Adrenal gland (tissue), 5 donors: Measurements from ENCODE around the gene RAB26.
"Not testable (repeated sequence)": the region's sequence is repeated elsewhere in the genome, so short reads cannot be mapped to it uniquely, and the experiment has no call there.

Experiments used
- CTCF ChIP-seq, 6 experiments: fragments of 450-650 bp in 4 of 6; fragments of 200-600 bp in 2 of 6; sonication (generic) in 1 of 6; IDR thresholded peaks; 1 replicate in 5 of 6; 2 replicates in 1 of 6; pipeline versions ENCODE4 v1.5.1 to v1.8.0; 2016 to 2021; ENCODE audit warnings: antibody characterized with exemption in 6 of 6, mild to moderate bottlenecking in 2 of 6, moderate library complexity in 1 of 6
- POLR2A ChIP-seq, 2 donors: fragments of 450-650 bp; IDR thresholded peaks; one replicate each; pipeline ENCODE4 v1.6.1; 2017; ENCODE audit warnings: antibody characterized with exemption in 2 of 2, mild to moderate bottlenecking in 2 of 2, moderate library complexity in 1 of 2
- donor health status: DM: no; HTN: no; CAD: no.

GRCh38 chr16:2108446-2109270 is 39.8 kb upstream of the RAB26 start:
- not testable (repeated sequence) for TF ChIP-seq CTCF, POLR2A (IDR thresholded peaks at IDR 0.05)
